Adipocyte (in vitro differentiated cells): ENCODE results near the gene ARHGEF35.
"Not testable (repeated sequence)": the region's sequence is repeated elsewhere in the genome, so short reads cannot be mapped to it uniquely, and the experiment has no call there.

ENCODE experiments used
- DNase-seq: peaks from one replicate; pipeline ENCODE4 v3.0.0-alpha.2; 2015; ENCODE audit warnings: low read depth
- H3K27me3 ChIP-seq: replicated peaks from 2 replicates; pipeline ENCODE4 v1.7.0; 2013; ENCODE audit warnings: mild to moderate bottlenecking, low read length, moderate library complexity; ENCODE audit not compliant: control insufficient read depth, insufficient read depth
- H3K36me3 ChIP-seq: 2 replicates; pipeline ENCODE4 v1.7.0; 2013; ENCODE audit warnings: low read length, mild to moderate bottlenecking, moderate library complexity; ENCODE audit not compliant: control insufficient read depth, insufficient read depth, severe bottlenecking
- H3K4me1 ChIP-seq: 2 replicates; pipeline ENCODE4 v1.7.0; 2013; ENCODE audit warnings: mild to moderate bottlenecking, low read length, moderate library complexity; ENCODE audit not compliant: control insufficient read depth, insufficient read depth
- H3K4me3 ChIP-seq: 2 replicates; pipeline ENCODE4 v1.7.0; 2013; ENCODE audit warnings: mild to moderate bottlenecking, low read length, moderate library complexity
- H3K9ac ChIP-seq: 2 replicates; pipeline ENCODE4 v1.7.0; 2013; ENCODE audit warnings: mild to moderate bottlenecking, low read length, moderate library complexity
- H3K9me3 ChIP-seq: 2 replicates; pipeline ENCODE4 v1.7.0; 2013; ENCODE audit warnings: mild to moderate bottlenecking, low read length, moderate library complexity; ENCODE audit not compliant: control insufficient read depth

ARHGEF35 gene

GRCh38 chr7:144195212-144195872 lies at the start of gene ARHGEF35:
Gene ARHGEF35 (minus strand): TSS chr7:144195833. CDS start chr7:144188383, 7,450 bp downstream.
- H3K4me3 ChIP-seq, DNase-seq, H3K36me3 ChIP-seq, H3K27me3 ChIP-seq, H3K4me1 ChIP-seq, H3K9me3 ChIP-seq, H3K9ac ChIP-seq: not testable (repeated sequence)

DNA sequence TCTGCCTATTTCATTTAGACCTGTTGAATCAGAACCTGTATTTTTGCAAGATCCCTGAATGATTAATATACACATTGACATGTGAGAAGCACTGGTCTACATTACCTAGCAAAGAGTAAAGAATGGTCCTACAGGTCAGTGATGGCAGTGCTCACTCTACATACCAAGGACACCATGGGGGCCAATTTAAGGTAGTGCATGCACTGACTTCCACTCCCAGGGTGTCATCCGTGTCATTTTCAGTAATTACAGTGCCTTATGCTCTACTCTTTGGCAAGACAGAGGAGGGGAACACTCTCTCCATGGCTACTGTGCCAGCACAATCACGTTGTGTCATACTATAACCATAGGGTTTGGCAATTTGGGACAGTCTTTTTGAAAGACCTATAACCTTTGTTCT lies 49.7 kb upstream of the ARHGEF35 start:
- not testable (repeated sequence) for H3K4me1 ChIP-seq, H3K4me3 ChIP-seq, H3K36me3 ChIP-seq, DNase-seq, H3K9me3 ChIP-seq, H3K9ac ChIP-seq, H3K27me3 ChIP-seq

GRCh38 chr7:144239365-144239764 lies 43.7 kb upstream of the ARHGEF35 start, which contains the start of gene OR2A42:
Gene OR2A42 (minus strand): TSS chr7:144239605. CDS start chr7:144232843, 6,762 bp downstream.
- H3K4me1 ChIP-seq, DNase-seq, H3K36me3 ChIP-seq, H3K27me3 ChIP-seq, H3K4me3 ChIP-seq, H3K9ac ChIP-seq, H3K9me3 ChIP-seq: not testable (repeated sequence)

GRCh38 chr7:144238530-144239082 lies 43.0 kb upstream of the ARHGEF35 start:
- H3K36me3 ChIP-seq, H3K9ac ChIP-seq, DNase-seq, H3K27me3 ChIP-seq, H3K4me3 ChIP-seq, H3K9me3 ChIP-seq, H3K4me1 ChIP-seq: not testable (repeated sequence)

- not testable (repeated sequence) for H3K4me1 ChIP-seq, H3K9ac ChIP-seq, DNase-seq, H3K4me3 ChIP-seq, H3K27me3 ChIP-seq, H3K36me3 ChIP-seq, H3K9me3 ChIP-seq
Measured at GRCh38 chr7:144233039-144233438, 37.4 kb upstream of the ARHGEF35 start.

DNA sequence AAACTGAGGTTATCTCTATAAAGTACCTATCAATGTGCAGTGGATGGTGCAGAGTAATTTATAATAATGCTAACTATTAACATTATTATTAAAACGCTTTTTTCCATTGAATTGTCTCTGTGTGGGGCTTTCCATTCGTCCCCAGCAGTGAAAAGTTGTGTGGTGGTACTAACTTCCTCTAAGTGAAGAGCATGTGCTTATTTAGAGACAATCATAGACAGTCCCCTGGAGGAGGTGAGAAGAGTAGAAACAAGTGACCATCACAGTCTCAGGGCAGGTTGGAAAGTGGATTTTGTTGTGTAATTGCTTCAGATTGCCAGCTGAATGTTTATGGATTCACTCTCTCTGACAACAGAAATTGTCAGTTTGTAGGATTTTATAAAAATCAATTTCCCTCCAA lies 35.4 kb upstream of the ARHGEF35 start:
- not testable (repeated sequence) for H3K4me1 ChIP-seq, H3K27me3 ChIP-seq, H3K4me3 ChIP-seq, H3K36me3 ChIP-seq, H3K9ac ChIP-seq, DNase-seq, H3K9me3 ChIP-seq

- not testable (repeated sequence) for H3K27me3 ChIP-seq, H3K9me3 ChIP-seq, H3K4me3 ChIP-seq, H3K36me3 ChIP-seq, DNase-seq, H3K9ac ChIP-seq, H3K4me1 ChIP-seq
Measured at GRCh38 chr7:144228810-144229209, 33.2 kb upstream of the ARHGEF35 start.

DNA sequence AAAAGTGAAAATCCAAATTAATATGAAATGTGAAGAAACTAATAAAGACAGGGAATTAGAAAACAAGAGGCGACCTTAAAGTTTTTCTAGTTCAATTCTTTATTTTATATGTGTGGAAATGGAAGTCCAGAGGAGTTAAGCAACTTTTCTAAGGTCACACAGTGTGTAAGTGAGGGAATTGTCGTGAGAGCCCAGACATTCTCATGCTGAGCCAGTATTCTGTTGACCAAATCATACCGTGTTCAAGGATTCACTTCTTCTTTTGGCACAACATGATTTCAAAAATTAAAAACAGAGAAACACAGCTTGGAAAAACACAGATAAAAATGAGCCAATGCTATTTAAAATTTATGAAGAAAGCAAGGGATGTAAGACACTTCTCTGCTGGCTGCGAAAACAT lies 31.2 kb upstream of the ARHGEF35 start:
- H3K4me1 ChIP-seq, H3K36me3 ChIP-seq, H3K27me3 ChIP-seq, H3K4me3 ChIP-seq, H3K9me3 ChIP-seq, H3K9ac ChIP-seq, DNase-seq: not testable (repeated sequence)

DNA sequence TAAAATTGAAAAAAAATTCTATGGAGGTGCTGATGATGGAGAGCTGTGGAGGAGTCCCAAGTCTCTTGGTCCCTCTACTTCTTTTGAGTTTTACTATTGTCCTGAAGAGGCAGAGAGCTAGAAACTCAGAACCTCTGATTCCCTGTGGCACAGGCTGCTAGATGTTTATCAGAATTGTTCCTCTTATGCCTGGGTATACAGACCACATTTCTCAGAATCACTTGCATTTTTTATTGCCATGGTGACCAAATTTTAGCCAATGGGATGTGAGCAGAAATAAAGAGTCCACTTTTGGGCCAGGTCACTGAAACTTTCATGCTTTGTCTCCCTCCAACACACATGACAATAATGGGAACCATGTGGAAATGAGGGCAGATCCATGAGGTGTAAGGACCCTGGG lies 28.0 kb upstream of the ARHGEF35 start:
- not testable (repeated sequence) for H3K9ac ChIP-seq, DNase-seq, H3K36me3 ChIP-seq, H3K4me3 ChIP-seq, H3K9me3 ChIP-seq, H3K4me1 ChIP-seq, H3K27me3 ChIP-seq

- not testable (repeated sequence) for H3K9me3 ChIP-seq, H3K27me3 ChIP-seq, H3K4me1 ChIP-seq, H3K9ac ChIP-seq, H3K36me3 ChIP-seq, DNase-seq, H3K4me3 ChIP-seq
Measured at GRCh38 chr7:144220531-144220930, 24.9 kb upstream of the ARHGEF35 start.

- H3K4me3 ChIP-seq, H3K9ac ChIP-seq, H3K9me3 ChIP-seq, H3K4me1 ChIP-seq, H3K27me3 ChIP-seq, DNase-seq, H3K36me3 ChIP-seq: not testable (repeated sequence)
Measured at GRCh38 chr7:144219149-144219548, 23.5 kb upstream of the ARHGEF35 start.

DNA sequence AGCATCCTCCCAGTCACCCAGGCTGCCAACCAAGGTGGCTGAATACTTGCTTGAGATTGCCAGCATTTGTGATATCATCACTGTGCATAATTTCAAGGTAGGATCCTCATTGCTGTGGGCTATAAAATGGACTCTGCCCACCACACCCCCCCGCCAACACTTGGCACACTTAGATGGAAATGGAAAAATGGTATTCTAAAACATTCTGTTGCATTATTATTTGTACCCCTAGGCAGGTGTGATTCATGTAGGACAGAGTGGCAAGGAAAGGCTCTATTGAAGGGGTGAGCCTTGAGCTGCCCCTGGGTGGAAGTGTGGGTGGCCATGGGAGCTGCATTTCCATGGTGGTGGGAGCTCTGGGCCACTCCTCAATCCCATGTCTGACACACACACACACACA lies 22.9 kb upstream of the ARHGEF35 start:
- H3K9ac ChIP-seq, H3K4me3 ChIP-seq, H3K27me3 ChIP-seq, DNase-seq, H3K4me1 ChIP-seq, H3K9me3 ChIP-seq, H3K36me3 ChIP-seq: not testable (repeated sequence)
